Hindlimb muscle (tissue), 1 donor: ENCODE results near the gene SF1. TPM values are rescaled to one million over a fixed set of nuclear protein-coding genes. Genes with fewer than 3 reads are reported as not detected.

Experiments
- DNase-seq: peaks from one replicate; pipeline ENCODE4 v3.0.0-alpha.2; 2013
- polyA plus RNA-seq: library from polyadenylated mRNA; unstranded; fragments of 120-200 nt; gene quantifications from one replicate; pipeline ENCODE4 v1.2.1, GENCODE V29; 2013; ENCODE audit not compliant: insufficient read length

SF1 gene
- polyA plus RNA-seq, 1 donor: 248 TPM

DNA sequence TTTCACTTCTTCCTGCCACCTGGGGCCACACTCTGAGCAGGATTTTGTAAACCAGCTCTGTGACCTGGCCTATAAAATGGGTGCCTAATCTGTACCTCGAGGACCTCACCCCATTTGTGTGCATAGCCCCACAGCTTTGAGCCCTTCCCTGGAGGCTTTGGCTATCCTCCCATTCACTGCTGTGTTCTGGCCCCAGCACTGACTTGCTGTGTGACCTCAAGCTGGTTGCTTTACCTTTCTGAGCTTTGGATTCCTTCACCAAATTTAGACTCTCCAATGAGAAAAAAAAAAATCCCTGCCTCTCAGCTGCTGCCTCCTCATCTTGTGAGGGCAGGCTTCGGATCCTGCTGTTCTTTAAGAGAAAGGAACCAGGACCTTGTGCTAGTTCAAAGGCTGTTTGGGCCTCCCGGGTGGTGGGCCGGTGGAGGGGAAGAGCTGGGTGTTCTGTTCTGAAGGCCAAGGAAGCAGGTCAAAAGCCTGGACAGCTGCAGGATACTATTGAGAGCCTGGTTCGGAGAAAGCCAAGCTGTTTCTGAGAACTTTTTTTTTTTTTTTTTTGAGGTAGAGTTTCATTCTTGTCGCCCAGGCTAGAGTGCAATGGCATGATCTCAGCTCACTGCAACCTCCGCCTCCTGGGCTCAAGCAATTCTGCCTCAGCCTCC lies 17.5 kb downstream of the SF1 start:
- no peak for DNase-seq

DNA sequence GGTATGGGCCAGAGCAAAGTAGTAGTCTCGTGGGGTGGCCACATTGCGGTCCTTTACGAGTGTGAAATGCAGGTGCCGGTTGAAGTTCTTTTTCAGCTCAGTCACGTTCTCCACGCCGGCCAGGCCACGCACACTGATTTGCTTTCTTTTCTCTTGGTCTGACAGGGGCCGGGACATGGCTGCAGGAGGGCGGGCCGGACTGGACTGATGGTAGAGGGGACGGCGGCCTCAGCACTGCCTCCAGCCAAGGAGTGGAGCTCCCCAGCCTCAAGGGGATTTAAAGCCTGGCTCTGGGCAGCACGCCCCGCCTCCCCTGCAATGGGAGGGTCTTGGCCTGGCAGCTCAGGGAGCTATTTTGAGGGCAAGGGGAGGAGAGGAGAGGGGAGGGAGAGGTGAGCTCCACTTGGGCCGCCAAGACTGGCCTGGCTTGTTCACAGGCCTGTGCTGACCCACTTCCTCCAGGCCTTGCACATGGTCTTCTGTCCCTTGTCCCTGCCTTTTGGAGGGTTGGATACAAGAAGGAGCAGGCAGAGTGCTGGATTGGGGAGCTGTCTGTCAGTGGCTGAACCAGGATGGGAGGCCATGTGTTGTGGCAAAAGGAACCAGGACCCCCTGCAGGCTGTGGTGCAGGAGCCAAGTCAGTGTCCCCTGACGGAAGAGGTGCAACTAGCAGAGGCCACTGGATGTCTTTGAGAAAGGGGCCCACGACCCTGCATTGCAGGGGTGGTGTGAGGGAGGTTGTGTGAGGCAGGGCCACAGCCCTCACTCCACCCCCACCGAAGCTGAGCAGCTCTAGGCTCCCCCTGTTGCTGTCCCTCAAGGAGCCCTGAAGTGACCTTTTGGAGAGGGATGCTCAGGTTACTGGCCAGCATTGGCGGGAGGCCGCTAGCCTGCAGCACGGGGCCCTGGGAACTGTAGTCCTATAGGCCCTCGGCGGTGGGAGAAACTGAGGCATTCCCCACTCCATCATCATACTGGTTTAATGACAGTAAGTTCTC lies 18.3 kb downstream of the SF1 start, which contains the start of gene PYGM:
Gene PYGM (minus strand): TSS at position 253 of the 998 bp plus-strand sequence. CDS start 76 bp downstream, at position 177.
- peak; percentile 85 for DNase-seq

DNA sequence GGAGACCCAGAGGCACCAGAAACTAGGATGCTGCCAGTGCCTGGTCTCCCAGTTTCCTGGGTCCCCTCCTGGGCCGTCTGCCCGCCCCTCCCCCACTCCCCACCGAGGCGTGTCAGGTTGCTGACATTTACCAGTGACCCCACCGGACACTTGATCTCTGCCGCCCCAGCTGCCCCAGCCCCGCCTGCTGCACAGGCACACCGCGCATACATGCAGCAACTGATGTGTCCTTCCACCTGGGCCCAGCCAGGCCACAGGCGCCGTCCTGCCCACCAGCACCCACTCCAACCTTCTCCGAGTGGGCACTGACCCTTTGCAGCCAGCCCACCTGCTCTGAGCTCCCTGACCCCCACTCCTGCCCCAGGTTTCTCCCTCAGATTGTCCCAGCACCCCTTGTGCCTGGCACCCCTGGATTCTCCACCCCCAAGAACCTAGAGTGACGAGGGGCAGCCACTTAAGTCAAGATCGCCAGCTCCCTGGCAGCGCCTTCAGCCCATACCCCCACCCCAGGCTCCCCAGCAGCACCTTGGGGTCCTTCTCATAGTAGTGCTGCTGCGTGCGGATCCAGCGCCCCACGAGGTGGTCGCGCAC lies 19.1 kb downstream of the SF1 start:
- no peak for DNase-seq

DNA sequence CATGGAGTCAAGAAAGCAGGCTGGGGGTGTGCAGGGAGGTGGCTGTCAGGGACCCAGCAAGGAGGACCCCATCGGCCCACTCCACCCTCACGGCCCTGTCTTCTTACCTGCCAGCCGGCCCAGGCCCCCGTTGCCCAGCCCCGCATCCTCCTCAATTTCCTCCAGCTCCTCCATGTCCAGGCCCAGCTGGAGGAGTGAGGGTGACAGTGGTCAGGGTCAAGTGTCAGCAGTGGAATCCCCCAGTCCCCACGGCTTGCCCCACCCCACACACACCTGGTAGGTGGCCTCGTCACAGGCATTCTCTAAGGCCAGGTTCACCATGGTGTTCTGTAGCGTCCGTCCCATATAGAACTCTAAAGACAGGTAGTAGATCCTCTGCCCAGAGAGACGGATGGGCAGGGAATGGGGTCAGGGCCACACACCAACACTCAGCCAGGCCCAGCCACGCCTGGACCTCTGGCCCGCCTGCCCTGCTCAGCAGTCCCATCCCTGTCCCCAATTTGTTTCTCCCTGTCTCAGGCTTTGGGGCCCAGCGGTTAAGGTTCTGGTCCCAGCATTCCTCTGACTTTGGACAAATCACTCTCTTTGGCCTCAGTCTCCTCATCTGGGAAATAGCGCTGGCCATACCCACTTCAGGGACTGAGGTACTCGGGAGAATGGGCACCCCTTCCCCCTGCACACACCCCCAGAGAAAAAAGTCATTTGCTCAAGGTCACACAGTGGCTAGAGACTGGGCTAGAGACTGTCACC lies 19.8 kb downstream of the SF1 start:
- no peak for DNase-seq

DNA sequence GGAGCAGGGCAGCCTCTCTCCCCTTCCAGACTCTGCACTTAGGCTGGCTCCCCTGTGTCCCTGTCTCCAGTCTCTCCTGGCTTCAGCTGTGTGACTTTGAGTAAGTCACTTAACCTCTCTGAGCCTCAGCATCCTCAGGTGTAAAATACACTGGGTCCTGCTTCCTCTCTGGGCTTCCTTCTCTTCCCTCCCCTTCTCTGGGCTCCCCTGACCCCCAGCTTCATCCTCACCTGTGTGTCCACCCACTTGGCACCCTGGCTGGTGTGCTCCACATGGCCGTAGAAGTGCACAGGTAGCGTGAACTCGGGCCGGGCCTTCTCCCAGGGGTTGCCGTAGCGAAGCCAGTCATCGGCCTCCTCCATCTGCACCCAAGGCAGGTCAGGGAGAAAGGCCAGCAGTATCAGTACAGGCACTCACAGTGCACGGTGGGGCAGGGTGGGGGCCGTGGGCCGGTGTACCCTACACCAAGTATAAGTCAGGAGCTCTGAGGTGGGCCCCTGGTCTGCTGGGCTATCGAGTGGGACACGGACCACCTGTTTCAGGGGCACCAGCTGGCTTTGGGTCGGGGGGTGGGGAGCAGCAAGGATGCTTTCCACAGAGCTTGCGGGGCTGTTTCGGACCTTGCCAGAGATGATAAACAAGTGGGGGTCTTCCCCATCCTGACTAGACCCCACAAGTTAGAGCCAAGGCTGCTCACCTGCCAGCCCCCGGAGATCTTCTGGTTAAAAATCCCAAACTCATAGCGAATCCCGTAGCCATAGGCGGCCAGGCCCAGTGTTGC lies 20.6 kb downstream of the SF1 start:
- no peak for DNase-seq

DNA sequence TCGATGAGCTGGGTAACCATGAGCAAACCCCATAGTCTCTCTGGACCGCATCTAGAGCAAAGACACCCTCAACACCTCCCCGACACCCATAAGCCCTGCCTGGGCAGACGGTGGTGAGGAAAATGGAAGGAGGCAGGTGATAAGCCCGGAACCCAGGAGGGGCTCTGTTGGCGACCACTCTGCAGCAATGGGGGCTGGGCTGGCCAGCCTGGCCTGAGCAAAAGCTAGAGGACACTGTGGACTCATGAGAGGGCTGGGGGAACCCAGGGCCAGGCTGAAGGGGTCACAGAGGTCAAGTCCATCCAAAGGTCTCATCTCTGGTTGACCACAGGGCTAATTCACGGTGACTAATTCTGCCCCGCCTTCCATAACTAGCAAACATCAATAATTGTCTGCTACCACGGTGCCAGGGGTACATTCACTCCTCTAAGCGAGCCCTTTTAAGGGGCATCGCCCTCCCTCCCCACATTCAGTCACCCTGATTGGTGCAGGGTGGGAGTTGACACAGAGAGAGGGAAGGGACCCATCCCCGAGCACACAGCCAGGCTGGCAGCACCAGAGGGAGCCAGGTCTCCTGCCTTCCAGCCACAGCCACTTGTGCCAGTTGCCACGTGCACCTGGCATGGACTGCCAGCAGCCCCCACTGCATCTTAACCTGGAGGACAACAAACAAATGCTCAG lies 22.5 kb downstream of the SF1 start:
- no peak for DNase-seq

DNA sequence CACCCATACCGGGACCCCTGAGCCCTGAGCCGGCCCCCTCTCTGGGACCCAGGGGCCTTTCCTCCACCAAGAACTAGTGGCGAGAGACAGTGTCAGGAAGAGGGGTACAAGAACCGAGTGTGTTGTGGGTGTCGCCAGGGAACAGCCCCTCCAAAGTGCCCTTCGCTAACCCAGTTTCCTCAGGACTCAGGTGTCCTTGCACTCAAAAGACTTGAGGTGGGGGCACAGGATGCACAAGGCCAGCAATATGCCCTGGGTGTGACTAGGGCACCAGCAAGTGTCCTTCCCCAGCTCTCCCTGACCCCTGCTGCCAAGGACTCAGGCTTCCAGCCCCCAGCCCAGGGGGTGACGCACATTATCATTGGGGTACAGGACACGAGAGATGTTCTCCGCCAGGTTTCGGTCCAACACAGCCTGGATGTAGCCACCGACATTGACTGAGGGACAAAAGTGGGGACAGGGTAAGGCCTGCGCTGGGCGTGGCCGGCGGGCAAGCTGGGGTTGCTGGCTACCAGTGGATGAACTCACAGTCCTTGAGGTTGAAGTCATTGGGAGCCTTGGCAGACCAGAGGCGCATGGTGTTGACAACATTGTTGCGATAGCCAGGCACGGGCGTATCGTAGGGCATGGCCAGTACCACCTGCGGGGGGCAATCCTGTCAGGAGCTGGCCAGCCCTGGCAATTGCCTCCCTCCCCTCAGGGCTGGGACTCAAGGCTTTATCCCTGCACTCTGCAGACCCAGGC lies 23.3 kb downstream of the SF1 start:
- no peak for DNase-seq

DNA sequence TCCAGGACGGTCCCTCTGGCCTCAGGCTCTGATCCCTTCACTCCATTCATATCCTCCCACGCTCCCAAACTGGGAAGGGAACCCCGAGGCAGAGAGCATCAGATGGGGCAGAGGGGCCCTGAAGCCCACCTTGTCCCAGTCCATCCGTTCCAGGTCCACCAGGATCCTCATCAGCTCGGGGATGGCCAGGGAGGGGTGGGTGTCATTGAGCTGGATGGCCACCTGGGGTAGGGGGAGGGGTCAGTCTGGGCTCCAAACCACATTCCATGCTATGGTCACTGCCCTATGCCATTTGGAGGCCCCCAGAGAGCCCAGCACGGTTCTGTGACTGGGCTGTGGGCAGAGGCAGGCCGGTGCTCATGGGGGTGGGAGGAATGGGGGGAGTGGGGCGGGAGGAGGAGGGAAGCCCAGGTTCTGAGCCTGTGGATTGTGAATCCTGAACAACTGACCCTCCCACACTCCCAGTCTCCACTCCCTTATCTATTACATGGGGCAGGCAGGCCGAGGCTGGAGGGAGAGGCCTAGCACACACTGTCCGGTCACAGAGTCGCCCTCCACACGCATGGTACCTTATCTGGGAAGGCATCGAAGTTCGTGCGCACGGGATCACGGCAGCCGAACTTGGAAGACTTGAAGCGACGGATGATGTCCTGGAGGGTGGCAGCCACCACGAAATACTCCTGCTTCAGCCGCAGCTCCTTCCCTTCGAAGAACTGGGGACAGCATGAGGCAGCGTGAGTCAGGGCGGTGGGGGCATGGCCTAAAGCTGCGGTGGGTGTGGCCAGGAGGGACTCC lies 24.0 kb downstream of the SF1 start:
- no peak for DNase-seq

DNA sequence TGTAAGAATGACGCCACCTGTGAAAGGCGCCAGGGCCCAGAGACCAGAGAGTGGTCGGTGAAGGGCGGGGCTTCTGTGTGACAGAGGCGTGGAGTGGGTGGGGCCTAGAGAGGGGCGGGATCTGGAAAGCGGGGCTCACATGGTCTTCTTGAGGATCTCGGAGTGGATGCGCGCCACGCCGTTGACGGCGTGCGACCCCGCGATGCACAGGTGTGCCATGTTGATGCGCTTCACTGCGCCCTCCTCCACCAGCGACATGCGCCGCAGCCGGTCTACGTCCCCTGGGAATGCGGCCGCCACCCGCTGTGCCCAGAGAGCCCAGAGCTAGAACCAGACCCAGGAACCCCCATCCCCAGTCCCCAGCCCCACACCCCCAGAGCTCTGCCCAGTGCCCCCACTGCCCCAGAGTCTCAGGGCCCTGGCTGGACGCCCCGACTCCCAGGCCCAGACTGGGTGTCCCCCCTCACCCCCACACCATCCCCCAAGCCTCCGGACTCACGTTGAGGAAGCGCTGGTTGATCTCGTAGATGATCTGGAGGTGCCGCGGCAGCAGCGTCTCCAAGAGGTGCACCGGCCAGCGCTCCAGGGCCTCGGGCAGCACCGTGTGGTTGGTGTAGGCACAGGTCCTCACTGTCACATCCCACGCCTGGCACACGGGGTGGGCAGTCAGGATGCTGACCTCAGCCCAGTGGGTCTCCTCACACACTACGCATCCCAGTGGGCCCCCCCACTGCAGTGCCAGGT lies 24.8 kb downstream of the SF1 start:
- DNase-seq: no peak

DNA sequence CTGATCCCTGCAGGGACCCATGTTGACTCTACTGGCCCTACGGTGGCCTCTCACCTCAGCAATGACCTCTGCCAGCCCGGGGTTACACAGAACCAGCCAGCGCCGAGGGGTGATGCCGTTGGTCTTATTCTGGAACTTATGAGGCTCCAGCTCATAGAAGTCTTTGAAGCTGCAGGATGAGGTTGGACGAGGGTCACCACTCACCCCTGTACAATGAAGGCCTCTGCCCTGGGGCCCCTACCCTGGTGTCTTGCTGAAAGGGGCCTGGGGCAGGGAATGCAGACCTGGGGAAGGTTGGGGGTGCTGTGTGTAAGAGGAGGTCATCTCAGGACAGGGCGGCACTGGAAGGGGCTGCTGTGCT lies 25.3 kb downstream of the SF1 start:
- DNase-seq: no peak

DNA sequence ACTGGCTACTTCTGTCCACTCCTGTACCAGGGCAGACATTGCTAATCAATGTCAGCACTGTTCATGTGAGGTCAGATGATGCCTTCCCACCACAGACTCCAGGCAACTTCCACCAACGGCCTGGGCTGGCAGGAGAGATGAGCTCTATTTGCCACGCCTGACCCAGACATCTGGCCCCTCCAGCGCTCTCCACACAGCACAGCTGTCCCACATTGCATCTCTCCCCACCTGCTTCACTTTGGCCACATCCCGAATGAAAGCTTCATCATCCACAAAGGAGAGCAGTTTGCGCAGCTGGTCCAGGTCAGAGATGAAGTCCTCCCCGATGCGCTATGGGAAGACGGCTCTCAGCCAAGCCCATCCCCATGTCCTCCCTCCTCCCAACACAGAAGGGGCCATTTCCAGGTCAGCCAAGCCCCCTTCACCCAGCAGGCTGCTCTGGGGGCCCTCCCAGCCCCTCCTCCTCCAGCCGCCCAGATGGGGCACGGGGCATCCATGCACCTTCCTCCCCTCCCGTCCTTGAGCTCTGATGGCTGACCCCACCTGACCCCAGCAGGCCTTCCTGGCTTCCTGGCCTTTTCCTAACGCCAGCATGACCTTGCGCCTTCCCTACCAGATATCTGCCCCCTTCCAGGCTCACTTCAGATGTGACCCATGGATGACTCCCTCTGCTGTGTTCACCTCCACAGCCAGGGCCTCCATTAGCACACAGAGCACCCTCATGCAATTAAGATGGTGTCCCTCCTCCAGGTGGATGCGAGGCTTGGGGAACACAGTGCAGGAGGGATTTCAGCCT lies 26.0 kb downstream of the SF1 start:
- no peak for DNase-seq

DNA sequence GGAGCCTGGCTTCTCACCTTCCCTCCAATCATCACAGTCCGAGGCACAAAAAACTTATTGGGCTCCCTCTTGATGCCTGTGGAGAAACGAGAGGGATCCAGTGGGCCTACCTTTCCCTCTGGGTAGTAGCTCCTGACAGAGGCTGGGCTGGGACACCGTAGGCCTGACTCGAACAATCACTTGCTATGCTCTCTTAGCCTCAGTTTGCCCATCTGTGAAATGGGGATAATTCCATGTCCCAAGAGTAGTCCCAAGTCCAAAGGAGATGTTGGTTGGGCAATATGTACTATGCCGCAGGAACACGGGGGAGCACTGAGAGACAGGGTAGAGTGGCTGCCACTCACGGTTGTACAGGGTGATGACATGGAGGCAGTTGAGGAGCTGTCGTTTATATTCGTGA lies 26.8 kb downstream of the SF1 start:
- DNase-seq: no peak

DNA sequence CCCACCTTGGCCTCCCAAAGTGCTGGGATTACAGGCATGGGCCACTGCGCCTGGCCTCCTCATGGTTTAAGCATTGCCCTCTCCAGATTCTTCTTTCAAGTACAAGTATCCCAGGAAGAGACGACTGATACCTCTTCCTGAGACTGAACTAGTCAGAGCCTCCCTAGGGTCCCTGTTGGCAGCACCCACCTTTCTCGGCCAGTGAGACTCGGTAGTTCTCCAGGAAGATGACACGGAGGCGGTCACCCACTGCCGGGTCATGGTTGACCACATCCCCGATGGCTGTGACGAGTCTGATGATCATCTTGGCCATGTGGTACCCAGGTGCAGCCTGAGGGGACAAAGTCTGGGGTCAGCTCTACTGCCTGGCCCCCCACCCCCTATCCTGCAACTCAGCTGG lies 27.2 kb downstream of the SF1 start:
- no peak for DNase-seq

DNA sequence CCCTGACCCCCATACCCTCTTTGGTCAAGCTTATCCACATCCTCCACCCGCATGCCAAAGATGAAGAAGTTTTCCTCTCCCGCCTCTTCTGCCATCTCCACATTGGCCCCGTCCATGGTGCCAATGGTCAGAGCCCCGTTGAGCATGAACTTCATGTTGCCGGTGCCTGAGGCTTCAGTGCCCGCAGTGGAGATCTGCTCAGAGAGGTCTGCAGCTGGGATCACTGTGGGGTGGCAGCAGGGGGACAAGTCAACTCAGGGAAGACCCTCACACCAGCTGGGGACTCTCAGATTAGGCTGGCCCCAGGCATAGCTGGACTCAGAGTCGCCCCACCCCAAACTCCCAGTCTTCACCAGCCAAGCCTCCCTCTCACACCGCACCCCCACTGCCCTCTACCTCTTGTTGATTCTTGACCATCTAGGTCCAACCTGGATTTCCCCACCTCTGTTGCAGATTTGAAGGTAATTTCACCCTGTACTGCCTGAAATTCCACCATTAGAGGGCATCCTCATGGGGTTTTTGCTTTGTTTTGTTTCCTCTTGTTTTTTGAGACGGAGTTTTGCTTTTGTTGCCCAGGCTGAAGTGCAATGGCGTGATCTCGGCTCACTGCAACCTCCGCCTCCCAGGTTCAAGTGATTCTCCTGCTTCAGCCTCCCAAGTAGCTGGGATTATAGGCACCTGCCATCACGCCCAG lies 27.8 kb downstream of the SF1 start:
- no peak for DNase-seq

DNA sequence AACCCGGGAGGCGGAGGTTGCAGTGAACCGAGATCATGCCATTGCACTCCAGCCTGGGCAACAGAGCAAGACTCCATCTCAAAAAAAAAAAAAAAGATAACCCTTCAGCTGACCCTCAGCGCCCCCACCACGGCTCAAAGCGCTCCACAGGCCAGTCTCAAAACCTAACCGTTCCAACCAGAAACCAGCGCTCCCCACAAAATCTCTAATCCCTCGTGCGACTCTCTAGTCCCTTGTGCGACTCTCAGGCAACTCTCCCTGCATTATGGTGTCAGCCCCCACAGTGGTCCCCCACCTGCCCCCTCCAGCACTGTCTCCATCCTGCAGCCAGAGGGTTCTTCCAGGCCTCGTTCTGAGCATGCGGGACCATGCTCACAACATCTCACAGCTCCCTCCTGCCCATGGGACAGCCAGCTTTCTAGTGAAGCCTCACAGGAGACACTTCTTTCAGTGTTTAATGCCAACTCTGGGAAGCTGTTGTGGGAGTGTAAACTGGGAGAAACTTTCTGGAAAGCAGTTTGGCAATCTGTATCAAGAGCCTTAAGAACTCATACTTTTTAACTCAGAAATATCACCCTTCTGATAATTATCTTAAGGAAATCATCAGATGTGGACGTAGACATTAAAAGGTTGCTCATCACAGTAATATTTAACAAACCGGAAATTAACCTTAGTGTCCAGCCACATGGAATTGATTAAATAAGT lies 30.2 kb downstream of the SF1 start:
- no peak for DNase-seq

DNA sequence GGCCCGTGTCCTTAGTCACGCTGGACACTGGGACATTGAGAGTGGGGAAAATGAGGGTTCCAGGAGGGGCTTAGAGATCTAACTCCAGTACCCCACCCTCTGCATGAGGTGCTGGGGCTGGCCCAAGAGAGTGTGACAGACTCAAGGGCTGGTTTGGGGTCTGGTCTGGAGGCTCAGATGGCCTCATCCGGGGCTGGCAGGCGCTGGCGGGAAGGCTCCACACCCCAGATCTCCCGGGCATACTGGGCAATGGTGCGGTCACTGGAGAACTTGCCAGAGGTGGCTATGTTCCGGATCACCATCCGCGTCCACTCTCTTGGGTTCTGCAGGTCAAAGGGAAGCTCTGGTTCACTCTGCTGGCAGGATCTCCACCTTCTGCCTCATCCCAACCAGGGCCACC lies 31.9 kb downstream of the SF1 start:
- DNase-seq: no peak
